Testis (tissue), 3 donors: Measurements from ENCODE around the gene TRIO. TPM values are rescaled to one million over a fixed set of nuclear protein-coding genes. Genes with fewer than 3 reads are reported as not detected.

Experiments
- DNase-seq: peaks from one replicate; pipeline ENCODE4 v3.0.0-alpha.2; 2019
- H3K27ac ChIP-seq, 2 donors: fragments of 200-600 bp; sonication (generic); one replicate each; pipeline ENCODE4 v1.5.1; 2019
- H3K27me3 ChIP-seq: fragments of 200-600 bp; sonication (generic); one replicate; pipeline ENCODE4 v1.5.1; 2019
- H3K36me3 ChIP-seq: fragments of 200-600 bp; sonication (generic); one replicate; pipeline ENCODE4 v1.5.1; 2017; ENCODE audit warnings: low read depth; ENCODE audit errors: missing control alignments
- H3K4me1 ChIP-seq: fragments of 200-600 bp; sonication (generic); one replicate; pipeline ENCODE4 v1.5.1; 2019
- H3K4me3 ChIP-seq, 2 donors: fragments of 200-600 bp; sonication (generic); one replicate each; pipeline ENCODE4 v1.5.1; 2017 to 2019
- H3K9me3 ChIP-seq: fragments of 200-600 bp; sonication (generic); one replicate; pipeline ENCODE4 v1.5.1; 2017
- CTCF ChIP-seq, 3 experiments: fragments of 450-650 bp in 2 of 3; fragments of 200-600 bp in 1 of 3; sonication (generic) in 1 of 3; IDR thresholded peaks; one replicate each; pipeline ENCODE4 v1.5.1; 2016 to 2019; ENCODE audit warnings: antibody characterized with exemption in 3 of 3, mild to moderate bottlenecking in 2 of 3, moderate library complexity in 1 of 3
- POLR2A ChIP-seq: fragments of 450-650 bp; IDR thresholded peaks from one replicate; pipeline ENCODE4 v1.6.1; 2017; ENCODE audit warnings: antibody characterized with exemption, mild to moderate bottlenecking, moderate library complexity
- WGBS, 2 donors: methylation state at CpG; one replicate each; pipeline ENCODE4 v1.1.5; 2018; 5-methylcytosine and 5-hydroxymethylcytosine counted together
- intact Hi-C: fragments of 100-400 bp; cut with DNase I; formaldehyde crosslinking; loops from one replicate; pipeline ENCODE4 v1.15.1; 2023; ENCODE audit warnings: low total_unique reads
- polyA plus RNA-seq: library from polyadenylated mRNA; stranded (reverse); fragments of 350-450 nt; fragmentation: Illumina TruSeq; extraction: RNeasy Lipid Tissue Mini Kit (QIAGEN cat#74804); gene quantifications from one replicate; pipeline ENCODE4 v1.2.3, GENCODE V29; 2014; ENCODE audit warnings: low read depth, low replicate concordance; ENCODE audit not compliant: insufficient read depth
- total RNA-seq, 2 donors: library from RNA; depleted of rRNA; stranded (reverse); fragments of >200 nt; gene quantifications; one replicate each; pipeline ENCODE4 v1.2.3, GENCODE V29; 2016

Gene TRIO
- total and polyA plus RNA-seq, 3 donors from 2014 or later, result 47.2 to 295 (median 249) TPM

- peaks cover 14% of the 10 kb centered on the region for H3K4me1 ChIP-seq
Observed at GRCh38 chr5:14273207-14273767, 130.1 kb downstream of the TRIO start.

GRCh38 chr5:14276380-14276779 lies 133.2 kb downstream of the TRIO start:
- Histone ChIP-seq H3K27me3 (no peaks in the 10 kb centered on the region), H3K27ac (no peak overlapping the region), H3K9me3 (no peaks in the 10 kb centered on the region), H3K4me1 (no peaks in the 10 kb centered on the region), H3K4me3 (no peak overlapping the region), H3K36me3 (no peaks in the 10 kb centered on the region)
- no peak for TF ChIP-seq CTCF (IDR thresholded peaks at IDR 0.05)
- no peak for TF ChIP-seq POLR2A
- DNase-seq, result no peak
- intact Hi-C loops, result no loop called here
- WGBS, 2 donors, result 70 to 86% methylated on average over 9 of the region's 9 CpGs

More at GRCh38 chr5:14273207-14273767, 130.1 kb downstream of the TRIO start:
- no peak overlapping the region for H3K27ac ChIP-seq
- H3K27me3 ChIP-seq, result no peaks in the 10 kb centered on the region
- no peaks in the 10 kb centered on the region for H3K36me3 ChIP-seq
- intact Hi-C loops, result no loop called here
- 90 to 91% methylated on average over 7 of the region's 7 CpGs for WGBS, 2 donors
- no peak overlapping the region for H3K4me3 ChIP-seq
- TF ChIP-seq POLR2A (no peak), CTCF (IDR thresholded peaks at IDR 0.05) (no peak)
- DNase-seq, result no peak
- H3K9me3 ChIP-seq, result no peaks in the 10 kb centered on the region

- WGBS, 2 donors, result 86 to 89% methylated on average over 9 of the region's 9 CpGs
- no peak overlapping the region for H3K27ac ChIP-seq
- intact Hi-C loops, result no loop called here
Observed at GRCh38 chr5:14277385-14278320, 134.5 kb downstream of the TRIO start.

GRCh38 chr5:14280294-14280854 lies 137.2 kb downstream of the TRIO start:
- no peaks in the 10 kb centered on the region for H3K4me1 ChIP-seq
- no peak overlapping the region for H3K4me3 ChIP-seq
- H3K27me3 ChIP-seq, result no peaks in the 10 kb centered on the region
- H3K36me3 ChIP-seq, result no peaks in the 10 kb centered on the region
- no peak for DNase-seq
- intact Hi-C loops, result no loop called here
- H3K9me3 ChIP-seq, result no peaks in the 10 kb centered on the region
- TF ChIP-seq POLR2A (no peak), CTCF (IDR thresholded peaks at IDR 0.05) (no peak)
- WGBS, 2 donors, result 90 to 93% methylated on average over 11 of the region's 11 CpGs
- H3K27ac ChIP-seq, result no peak overlapping the region

More at GRCh38 chr5:14277385-14278320, 134.5 kb downstream of the TRIO start:
- TF ChIP-seq POLR2A, result no peak
- TF ChIP-seq CTCF (IDR thresholded peaks at IDR 0.05), result no peak
- no peak for DNase-seq
- H3K4me1 ChIP-seq, result no peaks in the 10 kb centered on the region
- H3K4me3 ChIP-seq, result no peak overlapping the region
- no peaks in the 10 kb centered on the region for H3K36me3 ChIP-seq
- H3K27me3 ChIP-seq, result no peaks in the 10 kb centered on the region
- no peaks in the 10 kb centered on the region for H3K9me3 ChIP-seq
